GM12892 (cell line): ENCODE data around the gene LBR.
"Not testable (repeated sequence)": the region's sequence is repeated elsewhere in the genome, so short reads cannot be mapped to it uniquely, and the experiment has no call there.

Experiments used
- DNase-seq: peaks from one replicate; pipeline ENCODE4 v3.0.0; 2011; ENCODE audit not compliant: insufficient read length
- FAIRE-seq: peaks from 2 replicates; lab custom pipeline; 2011; peaks lifted over from hg19 to GRCh38; lab: Jason Lieb, UNC
- POLR2A ChIP-seq: IDR thresholded peaks from 2 replicates; pipeline ENCODE4 v1.6.1; 2011; ENCODE audit warnings: low read depth, low read length, control low read depth
- POLR2AphosphoS5 ChIP-seq: IDR thresholded peaks from 2 replicates; pipeline ENCODE4 v1.6.1; 2011; ENCODE audit warnings: low read depth, low read length, control low read depth
- TAF1 ChIP-seq: IDR thresholded peaks from 2 replicates; pipeline ENCODE4 v1.6.1; 2011; ENCODE audit warnings: low read depth, mild to moderate bottlenecking, control low read depth, low read length, borderline replicate concordance

Gene LBR

DNA sequence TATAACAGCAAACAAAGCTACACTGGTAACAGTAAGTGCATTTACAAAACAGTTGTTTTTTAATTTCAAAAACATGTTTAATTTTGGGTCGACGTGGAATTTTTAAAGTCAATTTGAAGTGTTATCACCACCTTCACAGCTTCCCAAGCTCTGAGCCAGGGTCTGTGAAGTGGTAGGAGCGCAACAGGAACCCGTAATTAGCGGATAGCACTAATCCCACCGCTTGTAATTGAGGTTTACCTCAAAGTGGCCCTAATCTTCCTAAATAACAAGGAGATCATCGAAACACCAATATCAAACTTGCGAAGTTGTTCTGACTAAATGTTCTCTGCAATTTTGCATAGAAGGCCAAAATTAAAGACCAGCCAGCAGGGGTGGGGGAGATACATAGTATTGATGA, 18.8 kb downstream of the LBR start:
- no peak for DNase-seq
- TF ChIP-seq POLR2AphosphoS5 (no peak), POLR2A (no peak), TAF1 (no peak)
- FAIRE-seq = no peak

DNA sequence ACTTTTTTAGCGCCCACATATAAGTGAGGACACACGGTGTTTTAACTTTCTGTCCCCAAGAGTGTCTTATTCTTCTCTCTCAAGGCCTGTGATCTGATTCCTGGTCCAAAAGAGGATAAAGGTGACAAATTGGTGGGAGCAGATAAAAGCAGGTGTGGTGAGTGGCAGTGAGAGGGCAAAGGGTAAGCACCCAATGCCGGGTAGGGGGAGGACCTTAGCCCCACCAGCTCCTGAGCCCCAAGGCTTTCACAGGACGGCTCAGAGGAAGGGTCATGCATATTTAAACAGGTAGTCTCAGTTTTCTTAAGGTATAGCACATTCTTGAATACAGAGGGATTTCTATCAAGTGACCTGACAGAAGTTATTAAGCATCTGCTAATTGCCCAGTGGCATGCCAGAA, 19.6 kb downstream of the LBR start:
- no peak for TF ChIP-seq POLR2AphosphoS5
- TF ChIP-seq TAF1 = no peak
- no peak for TF ChIP-seq POLR2A
- DNase-seq (no peak), FAIRE-seq (no peak)

DNA sequence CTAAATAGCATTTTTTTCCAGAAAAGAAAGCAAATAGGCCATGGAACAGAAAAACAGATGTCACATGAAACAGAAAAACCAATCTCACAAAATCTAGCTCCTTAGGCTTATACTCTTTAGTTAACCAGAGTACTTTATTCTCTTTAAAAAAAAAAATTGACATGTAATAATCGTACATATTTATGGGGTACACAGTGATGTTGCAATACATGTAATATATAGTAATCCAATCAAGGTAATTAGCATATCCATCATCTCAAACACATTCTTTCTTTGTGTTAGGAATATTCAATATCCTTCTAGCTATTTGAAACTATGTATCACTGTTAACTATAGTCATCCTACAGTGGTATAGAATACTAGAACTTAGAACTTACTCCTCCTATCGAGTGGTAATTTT, 20.1 kb downstream of the LBR start:
- FAIRE-seq (no peak), DNase-seq (no peak)
- TF ChIP-seq POLR2AphosphoS5 (no peak), TAF1 (no peak), POLR2A (no peak)

DNA sequence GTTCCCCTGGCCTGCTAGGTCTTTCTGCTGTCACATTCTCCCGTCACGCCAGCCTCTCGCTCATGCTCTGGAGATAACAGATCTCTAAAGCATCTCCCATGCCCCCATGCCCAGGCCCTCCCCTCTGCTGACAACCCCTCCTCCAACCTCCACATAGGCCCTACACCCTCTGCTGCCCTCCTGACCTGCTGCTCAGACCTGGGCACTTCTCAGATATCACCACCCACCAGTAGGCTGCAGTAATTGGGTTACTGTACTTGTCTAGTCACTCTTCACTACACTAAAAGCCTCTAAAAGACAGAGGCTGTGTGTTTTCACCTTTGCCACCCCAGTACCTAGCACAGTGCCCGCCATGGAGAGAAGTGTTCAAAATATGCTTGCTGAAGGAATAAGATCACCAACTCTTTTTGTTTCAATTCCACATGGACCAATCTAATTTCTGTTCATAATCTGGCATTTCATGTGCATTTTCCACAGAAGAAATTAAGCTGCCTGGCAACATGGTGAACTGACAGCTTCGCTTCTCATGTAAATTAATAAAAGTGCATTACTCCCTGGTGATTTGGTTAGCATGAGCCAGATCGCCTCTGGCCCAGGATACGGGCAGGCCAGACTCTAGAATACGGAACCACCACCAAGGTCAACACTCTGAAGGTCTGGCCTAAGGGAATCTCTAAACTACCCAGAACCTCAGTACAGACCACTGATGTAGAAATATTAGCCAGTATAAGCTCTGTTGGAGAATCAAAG, 20.7 kb downstream of the LBR start:
- TF ChIP-seq POLR2AphosphoS5 (no peak), POLR2A (no peak), TAF1 (no peak)
- FAIRE-seq (no peak), DNase-seq (no peak)

DNA sequence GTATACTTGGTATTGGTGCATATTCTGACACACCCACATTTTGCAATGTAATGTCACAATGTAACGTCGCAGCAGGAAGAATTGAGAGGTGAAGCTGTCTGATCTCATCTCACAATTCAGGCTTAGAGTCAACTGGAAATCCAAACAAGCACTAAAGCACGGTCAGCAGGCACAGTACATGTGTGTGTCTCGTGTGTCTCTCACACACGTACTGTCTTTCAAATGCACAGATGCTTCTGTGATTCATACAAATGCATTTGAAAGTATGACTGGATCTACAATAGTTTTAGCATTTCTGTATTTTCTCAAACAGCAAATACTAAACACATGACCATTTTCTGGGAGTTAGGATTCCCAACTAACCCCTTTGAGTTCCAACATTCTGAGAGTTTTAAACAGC, 26.9 kb downstream of the LBR start:
- FAIRE-seq = no peak
- TF ChIP-seq POLR2A (no peak), TAF1 (no peak)

DNA sequence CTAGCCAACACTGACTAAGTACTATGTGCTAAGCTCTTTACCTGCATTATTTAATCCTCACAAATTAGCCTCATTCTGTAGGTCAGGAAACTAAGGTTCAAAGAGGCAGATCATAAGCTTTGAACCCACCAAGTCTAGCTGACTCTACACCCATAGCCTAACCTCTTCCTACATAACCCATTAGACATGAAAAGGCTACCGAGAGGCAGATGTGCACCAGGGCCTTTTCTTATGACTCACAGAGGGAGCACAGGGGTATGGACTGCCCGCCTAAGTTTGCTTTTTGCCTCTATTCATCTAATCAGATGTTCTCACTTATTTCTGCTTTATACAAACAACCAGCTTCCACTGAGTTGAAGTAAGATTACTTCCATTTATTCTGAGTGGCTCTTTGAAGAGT, 31.5 kb downstream of the LBR start:
- TF ChIP-seq POLR2A (no peak), POLR2AphosphoS5 (no peak), TAF1 (no peak)
- DNase-seq (no peak), FAIRE-seq (no peak)

More for the DNA sequence above, 26.9 kb downstream of the LBR start:
- DNase-seq = no peak

DNA sequence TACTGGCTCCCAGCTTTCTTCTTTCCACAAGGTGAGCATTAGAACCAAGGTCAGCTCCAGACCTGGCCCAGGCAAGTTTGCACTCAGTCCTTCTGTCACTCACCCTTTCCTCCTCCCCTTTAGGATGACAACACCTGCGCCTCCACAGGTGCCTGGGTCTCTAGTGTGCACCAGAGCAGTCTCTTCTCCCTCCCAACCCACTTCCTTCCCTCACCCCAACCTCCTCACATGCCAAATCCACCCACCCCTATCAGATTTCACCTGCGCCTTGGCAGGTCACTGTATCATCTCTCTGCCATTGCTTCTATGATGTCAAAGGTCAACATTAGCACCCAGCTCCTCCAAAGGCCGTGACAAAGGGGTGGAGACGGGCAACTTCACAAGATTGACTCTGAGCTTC, 38.0 kb downstream of the LBR start:
- DNase-seq = no peak
- TF ChIP-seq TAF1 = no peak
- TF ChIP-seq POLR2AphosphoS5 = no peak
- no peak for TF ChIP-seq POLR2A
- FAIRE-seq = no peak

DNA sequence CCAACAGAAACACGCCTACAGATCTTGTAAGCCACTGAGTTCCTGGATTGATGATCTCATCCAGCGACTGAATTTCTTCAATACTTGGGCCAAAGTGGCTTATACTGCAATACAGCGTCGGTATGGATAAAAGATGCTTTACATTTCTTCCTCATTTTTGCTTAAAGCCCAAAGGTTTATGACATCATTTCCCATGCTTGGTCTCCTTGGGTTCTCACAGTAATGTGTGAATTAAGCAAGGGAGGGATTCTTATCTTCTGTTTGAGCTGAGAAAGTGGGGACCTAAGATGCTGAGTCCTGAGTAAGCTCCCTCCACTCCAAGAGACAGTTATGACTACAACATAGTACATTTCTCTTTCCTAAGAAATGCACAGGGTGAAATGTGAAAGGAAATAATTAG, 39.5 kb downstream of the LBR start:
- DNase-seq (no peak), FAIRE-seq (no peak)
- TF ChIP-seq TAF1 (no peak), POLR2AphosphoS5 (no peak), POLR2A (no peak)

DNA sequence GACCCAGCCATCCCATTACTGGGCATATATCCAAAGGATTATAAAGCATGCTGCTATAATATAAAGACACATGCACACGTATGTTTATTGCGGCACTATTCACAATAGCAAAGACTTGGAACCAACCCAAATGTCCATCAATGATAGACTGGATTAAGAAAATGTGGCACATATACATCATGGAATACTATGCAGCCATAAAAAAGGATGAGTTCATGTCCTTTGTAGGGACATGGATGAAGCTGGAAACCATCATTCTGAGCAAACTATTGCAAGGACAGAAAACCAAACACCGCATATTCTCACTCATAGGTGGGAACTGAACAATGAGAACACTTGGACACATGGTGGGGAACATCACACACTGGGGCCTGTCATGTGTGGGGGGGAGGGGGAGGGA, 41.0 kb downstream of the LBR start:
- DNase-seq, FAIRE-seq: not testable (repeated sequence)

DNA sequence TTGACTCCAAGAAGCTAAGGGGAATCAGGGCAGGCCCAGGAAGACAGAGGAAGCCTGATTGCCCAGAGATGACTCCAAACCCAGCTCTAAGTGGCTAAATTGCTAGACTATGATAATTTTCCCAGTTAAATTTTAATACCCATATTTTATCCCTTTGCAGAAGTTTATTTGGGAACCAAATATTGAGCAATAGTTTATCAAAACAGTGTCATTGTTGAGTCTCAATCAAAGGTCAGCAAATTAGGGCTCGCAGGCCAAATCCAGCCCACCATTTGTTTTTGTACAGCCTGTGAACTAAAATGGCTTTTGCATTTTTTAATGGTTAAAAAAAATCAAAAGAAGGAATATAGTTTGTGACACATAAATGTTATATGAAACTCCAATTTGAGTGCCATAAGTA, 47.1 kb downstream of the LBR start:
- no peak for DNase-seq
- TF ChIP-seq POLR2AphosphoS5 (no peak), TAF1 (no peak), POLR2A (no peak)
- FAIRE-seq = no peak

DNA sequence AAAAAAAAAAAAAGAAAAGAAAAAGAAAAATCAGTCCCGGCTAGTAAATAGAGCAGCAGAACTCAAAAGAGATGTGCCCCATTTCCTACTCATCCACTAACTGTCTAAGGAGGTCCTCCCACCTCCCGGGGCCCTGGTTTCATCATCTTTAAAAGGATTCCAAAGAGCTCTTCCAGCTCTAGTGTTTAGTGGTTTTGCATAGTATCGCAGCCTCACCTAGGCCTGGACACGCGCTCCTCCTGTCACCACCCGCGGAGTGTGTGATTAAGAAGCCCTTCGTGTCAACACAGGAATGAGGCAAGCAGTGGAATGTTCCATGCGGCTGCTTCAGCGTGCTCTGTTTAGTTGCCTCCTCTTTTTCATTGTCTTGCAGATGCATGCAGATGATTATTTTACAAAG, 49.0 kb downstream of the LBR start:
- no peak for DNase-seq
- TF ChIP-seq POLR2AphosphoS5 (no peak), TAF1 (no peak), POLR2A (no peak)
- FAIRE-seq = no peak

DNA sequence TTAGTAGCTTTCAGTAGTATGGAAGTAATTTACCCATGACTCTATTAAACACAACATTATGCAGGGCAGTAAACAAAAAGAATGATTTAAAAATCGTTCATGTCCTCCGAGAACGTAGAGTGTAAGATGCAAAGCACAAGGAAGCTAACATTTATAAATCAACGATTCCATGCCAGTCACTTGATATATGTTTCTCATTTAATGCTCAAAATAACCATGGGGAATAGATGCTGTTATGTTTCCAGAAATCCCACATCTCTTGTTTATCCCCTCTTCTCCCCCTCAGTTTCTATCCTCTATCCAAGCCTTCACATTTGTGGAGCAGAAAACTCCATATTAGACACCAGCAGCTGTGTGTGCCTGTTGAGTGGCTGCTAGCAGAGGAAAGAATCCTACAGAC, 52.8 kb downstream of the LBR start:
- no peak for TF ChIP-seq POLR2AphosphoS5
- TF ChIP-seq TAF1 = no peak
- TF ChIP-seq POLR2A = no peak
- no peak for FAIRE-seq
- DNase-seq = no peak

DNA sequence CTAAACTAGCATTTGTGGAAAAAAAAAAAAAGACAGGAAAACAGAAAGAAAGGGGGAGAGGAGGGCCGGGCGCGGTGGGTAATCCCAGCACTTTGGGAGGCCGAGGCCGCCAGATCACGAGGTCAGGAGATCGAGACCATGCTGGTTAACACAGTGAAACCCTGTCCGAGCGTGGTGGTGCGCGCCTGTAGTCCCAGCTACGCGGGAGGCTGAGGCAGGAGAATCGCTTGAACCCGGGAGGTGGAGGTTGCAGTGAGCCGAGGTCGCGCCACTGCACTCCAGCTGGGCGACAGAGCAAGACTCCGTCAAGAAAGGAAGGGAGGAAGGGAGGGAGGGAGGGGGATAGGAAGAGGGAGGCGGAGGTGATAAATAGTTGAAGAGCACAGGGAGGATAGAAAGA, 54.7 kb downstream of the LBR start:
- FAIRE-seq (no peak), DNase-seq (no peak)
- TF ChIP-seq POLR2AphosphoS5 = no peak
- no peak for TF ChIP-seq TAF1
- no peak for TF ChIP-seq POLR2A
